Progenitor cell of endocrine pancreas (in vitro differentiated cells): ENCODE data around the gene EPHA10. TPM values are rescaled to one million over a fixed set of nuclear protein-coding genes. Genes with fewer than 3 reads are reported as not detected.
"Not testable (repeated sequence)": the region's sequence is repeated elsewhere in the genome, so short reads cannot be mapped to it uniquely, and the experiment has no call there.

ENCODE experiments used
- DNase-seq: peaks from one replicate; pipeline ENCODE4 v3.0.0; 2021; ENCODE audit warnings: low spot score; ENCODE audit not compliant: unreplicated experiment
- H3K27ac Mint-ChIP-seq: 2 replicates; pipeline ENCODE4 v1.8.0; 2021; ENCODE audit warnings: mild to moderate bottlenecking, moderate library complexity, mixed read lengths
- H3K27me3 Mint-ChIP-seq: 2 replicates; pipeline ENCODE4 v1.8.0; 2021; ENCODE audit warnings: mixed read lengths
- H3K36me3 Mint-ChIP-seq: 2 replicates; pipeline ENCODE4 v1.8.0; 2022; ENCODE audit warnings: mixed read lengths; ENCODE audit not compliant: insufficient read depth
- H3K4me1 Mint-ChIP-seq: 2 replicates; pipeline ENCODE4 v1.8.0; 2021; ENCODE audit warnings: low read depth, mixed read lengths
- H3K4me3 Mint-ChIP-seq: 2 replicates; pipeline ENCODE4 v1.8.0; 2021; ENCODE audit warnings: low read depth, mild to moderate bottlenecking, moderate library complexity, mixed read lengths
- H3K9me3 Mint-ChIP-seq: 2 replicates; pipeline ENCODE4 v1.8.0; 2021; ENCODE audit warnings: low read depth, mixed read lengths
- total RNA-seq: library from RNA; stranded (reverse); gene quantifications from 2 replicates; pipeline ENCODE4 v1.2.1, GENCODE V29; 2021
- TF ChIP-seq, protein P1 (sequence below): fragments of 200-600 bp; sonication (generic); IDR thresholded peaks from one replicate; pipeline ENCODE4 v1.5.0; 2021; ENCODE audit warnings: antibody characterized with exemption, mild to moderate bottlenecking; ENCODE audit not compliant: unreplicated experiment

EPHA10 gene
- total RNA-seq, 1 donor from 2014 or later: 6.2 TPM

DNA sequence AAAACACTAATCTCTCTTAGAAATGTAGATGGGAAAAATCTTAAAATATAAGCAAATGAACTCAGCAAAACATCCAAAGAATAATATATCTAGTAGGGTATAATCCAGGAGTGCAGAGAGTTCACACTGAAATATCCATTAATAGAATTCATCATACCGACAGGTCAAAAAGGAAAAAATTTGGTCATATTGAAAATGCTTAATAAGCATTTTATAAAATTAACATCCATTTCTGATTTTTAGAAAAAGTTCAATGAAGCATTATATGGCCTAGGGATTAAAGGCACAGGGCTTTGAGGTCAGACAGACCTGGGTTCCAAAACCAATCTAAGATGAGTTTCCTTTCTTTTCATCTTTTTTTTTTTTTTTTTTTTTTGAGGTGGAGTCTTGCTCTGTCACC is 16.4 kb downstream of the EPHA10 start:
- no peak for DNase-seq
- Mint-ChIP-seq H3K4me1 (peaks cover 3% of the 10 kb centered on the region), H3K4me3 (no peak overlapping the region), H3K27me3 (peaks cover 50% of the 10 kb centered on the region), H3K36me3 (no peaks in the 10 kb centered on the region), H3K9me3 (peaks cover 4% of the 10 kb centered on the region), H3K27ac (no peak overlapping the region)
- TF ChIP-seq, protein P1, sequence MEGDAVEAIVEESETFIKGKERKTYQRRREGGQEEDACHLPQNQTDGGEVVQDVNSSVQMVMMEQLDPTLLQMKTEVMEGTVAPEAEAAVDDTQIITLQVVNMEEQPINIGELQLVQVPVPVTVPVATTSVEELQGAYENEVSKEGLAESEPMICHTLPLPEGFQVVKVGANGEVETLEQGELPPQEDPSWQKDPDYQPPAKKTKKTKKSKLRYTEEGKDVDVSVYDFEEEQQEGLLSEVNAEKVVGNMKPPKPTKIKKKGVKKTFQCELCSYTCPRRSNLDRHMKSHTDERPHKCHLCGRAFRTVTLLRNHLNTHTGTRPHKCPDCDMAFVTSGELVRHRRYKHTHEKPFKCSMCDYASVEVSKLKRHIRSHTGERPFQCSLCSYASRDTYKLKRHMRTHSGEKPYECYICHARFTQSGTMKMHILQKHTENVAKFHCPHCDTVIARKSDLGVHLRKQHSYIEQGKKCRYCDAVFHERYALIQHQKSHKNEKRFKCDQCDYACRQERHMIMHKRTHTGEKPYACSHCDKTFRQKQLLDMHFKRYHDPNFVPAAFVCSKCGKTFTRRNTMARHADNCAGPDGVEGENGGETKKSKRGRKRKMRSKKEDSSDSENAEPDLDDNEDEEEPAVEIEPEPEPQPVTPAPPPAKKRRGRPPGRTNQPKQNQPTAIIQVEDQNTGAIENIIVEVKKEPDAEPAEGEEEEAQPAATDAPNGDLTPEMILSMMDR: no peak

DNA sequence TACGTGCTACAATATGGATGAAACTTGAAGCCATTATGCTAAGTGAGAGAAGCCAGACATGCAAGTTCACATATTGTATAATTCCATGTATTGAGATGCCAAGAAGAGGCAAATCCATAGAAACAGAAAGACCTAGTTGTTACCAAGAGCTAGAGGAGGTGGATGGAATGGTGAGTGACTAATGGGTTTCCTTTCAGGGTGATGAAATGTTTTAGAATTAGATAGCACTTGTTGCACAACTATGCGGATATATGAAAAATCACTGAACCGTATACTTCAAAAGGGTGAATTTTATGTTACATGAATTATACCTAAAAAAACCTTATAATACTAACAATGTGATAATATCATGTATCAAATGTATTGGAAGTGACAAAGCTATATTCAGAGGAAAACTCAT is 18.1 kb downstream of the EPHA10 start:
- Mint-ChIP-seq H3K27ac (no peak overlapping the region), H3K4me1 (no peaks in the 10 kb centered on the region), H3K27me3 (peaks cover 49% of the 10 kb centered on the region), H3K4me3 (no peak overlapping the region), H3K9me3 (peaks cover 4% of the 10 kb centered on the region), H3K36me3 (no peaks in the 10 kb centered on the region)
- TF ChIP-seq, protein P1: no peak
- no peak for DNase-seq

GRCh38 chr1:37741662-37742061 is 23.3 kb downstream of the EPHA10 start:
- no peak for DNase-seq
- Mint-ChIP-seq H3K9me3 (peaks cover 8% of the 10 kb centered on the region), H3K36me3 (no peaks in the 10 kb centered on the region), H3K27me3 (peaks cover 47% of the 10 kb centered on the region), H3K27ac (no peak overlapping the region), H3K4me1 (no peaks in the 10 kb centered on the region), H3K4me3 (no peak overlapping the region)
- TF ChIP-seq, protein P1: no peak

DNA sequence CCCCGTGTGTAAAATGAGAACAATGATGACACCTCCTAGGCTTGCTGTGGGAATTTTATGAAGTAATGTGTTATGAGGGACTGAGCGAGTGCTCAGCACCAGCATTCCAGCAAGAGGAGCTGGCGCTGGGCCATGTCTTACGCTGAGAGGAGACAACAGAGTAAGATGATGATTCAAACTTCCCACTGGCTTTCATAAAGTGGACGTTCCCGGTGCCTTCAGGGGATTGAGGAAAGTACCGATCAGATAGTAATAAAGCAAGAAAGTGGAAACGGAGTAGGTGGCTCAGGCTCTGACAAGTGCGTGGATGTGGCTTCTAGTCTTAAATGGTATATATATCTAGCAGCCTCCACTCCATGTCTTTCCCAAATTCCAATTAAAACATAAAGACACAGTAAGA is 23.8 kb downstream of the EPHA10 start:
- no peak overlapping the region for H3K4me3 Mint-ChIP-seq
- DNase-seq: no peak
- peaks cover 46% of the 10 kb centered on the region for H3K27me3 Mint-ChIP-seq
- no peaks in the 10 kb centered on the region for H3K36me3 Mint-ChIP-seq
- TF ChIP-seq, protein P1: no peak
- no peak overlapping the region for H3K27ac Mint-ChIP-seq
- H3K9me3 Mint-ChIP-seq: peaks cover 6% of the 10 kb centered on the region
- no peaks in the 10 kb centered on the region for H3K4me1 Mint-ChIP-seq

GRCh38 chr1:37739222-37739621 is 25.7 kb downstream of the EPHA10 start:
- peaks cover 6% of the 10 kb centered on the region for H3K9me3 Mint-ChIP-seq
- no peak overlapping the region for H3K4me3 Mint-ChIP-seq
- H3K4me1 Mint-ChIP-seq: peaks cover 2% of the 10 kb centered on the region
- H3K27ac Mint-ChIP-seq: no peak overlapping the region
- DNase-seq: no peak
- no peaks in the 10 kb centered on the region for H3K36me3 Mint-ChIP-seq
- H3K27me3 Mint-ChIP-seq: peaks cover 56% of the 10 kb centered on the region
- TF ChIP-seq, protein P1: no peak

GRCh38 chr1:37738619-37739018 is 26.3 kb downstream of the EPHA10 start:
- not testable (repeated sequence) for DNase-seq, H3K36me3 Mint-ChIP-seq, H3K27ac Mint-ChIP-seq, H3K4me3 Mint-ChIP-seq, H3K4me1 Mint-ChIP-seq, H3K9me3 Mint-ChIP-seq
- peaks cover 57% of the 10 kb centered on the region for H3K27me3 Mint-ChIP-seq

- H3K9me3 Mint-ChIP-seq, H3K4me3 Mint-ChIP-seq, H3K4me1 Mint-ChIP-seq, H3K27ac Mint-ChIP-seq, DNase-seq, H3K36me3 Mint-ChIP-seq: not testable (repeated sequence)
- H3K27me3 Mint-ChIP-seq: peaks cover 55% of the 10 kb centered on the region
These were observed 26.9 kb downstream of the EPHA10 start for GRCh38 chr1:37737975-37738374.
